GM13977 (cell line): ENCODE results near the gene IFT122.
"Not testable (repeated sequence)": the region's sequence is repeated elsewhere in the genome, so short reads cannot be mapped to it uniquely, and the experiment has no call there.

Experiments
- DNase-seq: peaks from one replicate; pipeline ENCODE4 v3.0.0; 2012; ENCODE audit warnings: low spot score
- CTCF ChIP-seq: IDR thresholded peaks from 2 replicates; pipeline ENCODE4 v1.5.1; 2012; ENCODE audit warnings: mild to moderate bottlenecking, control low read depth; ENCODE audit not compliant: insufficient read depth; ENCODE audit errors: extremely low read depth, missing control alignments
- in situ Hi-C: fragments of 300-500 bp; cut with MboI; formaldehyde crosslinking; loops from one replicate; pipeline ENCODE4 v1.12.0; 2022; ENCODE audit warnings: low sequenced_read_pairs, low pct_unique_long_range_greater_than_20kb, mixed read lengths, inconsistent platforms; ENCODE audit not compliant: unreplicated experiment

IFT122 gene

DNA sequence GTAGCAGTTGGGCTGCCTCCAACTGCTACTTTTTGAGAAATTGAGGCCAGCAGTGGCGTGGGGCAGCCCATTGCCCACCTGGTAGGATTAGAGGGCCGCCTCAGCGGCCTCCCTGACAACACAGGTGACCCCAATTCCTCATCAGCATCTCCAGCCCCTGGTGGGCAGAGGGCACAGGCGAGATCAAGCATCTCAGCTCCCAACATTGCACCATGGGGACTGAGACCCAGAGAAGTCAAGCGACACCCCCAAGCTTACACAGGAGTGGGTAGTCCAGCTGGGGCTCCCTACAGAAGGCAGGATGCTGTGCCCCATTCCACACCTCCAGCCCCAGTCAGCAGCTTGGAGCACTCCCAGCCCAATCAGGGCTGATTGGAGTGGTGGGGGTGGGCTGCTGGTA lies 102.7 kb downstream of the IFT122 start:
- in situ Hi-C loops, result no loop called here
- no peak for TF ChIP-seq CTCF
- DNase-seq, result no peak

DNA sequence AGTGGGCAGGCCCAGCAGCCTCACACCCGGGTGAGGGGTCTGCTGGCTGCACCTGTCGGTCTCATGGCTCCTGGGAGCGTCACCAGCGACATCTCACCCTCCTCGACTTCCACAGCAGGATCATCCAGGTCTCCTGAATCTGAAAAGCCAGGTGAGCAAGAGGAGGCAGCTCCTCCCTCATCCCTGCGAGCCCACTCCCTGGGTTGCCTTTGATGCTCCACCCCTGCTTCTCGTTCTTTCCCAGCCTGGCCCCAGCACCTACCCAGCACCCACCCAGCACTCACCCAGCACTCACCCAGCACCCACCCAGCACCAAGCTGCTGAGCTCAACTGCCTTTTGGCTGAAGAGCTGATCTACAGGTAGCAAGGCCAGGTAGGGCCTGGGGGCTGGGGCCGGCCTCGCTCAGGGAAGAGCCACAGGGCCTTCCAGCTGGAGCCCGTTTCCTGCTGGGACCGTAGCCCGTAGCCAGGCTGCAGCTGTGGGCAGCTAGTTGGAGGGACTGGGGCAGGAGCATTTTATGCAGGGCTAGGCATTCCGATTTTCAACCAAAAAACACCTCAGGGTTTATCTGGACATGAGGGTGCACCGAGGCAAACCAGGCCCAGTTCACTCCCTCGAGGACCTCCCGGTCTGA lies 103.2 kb downstream of the IFT122 start, which contains the start of gene H1-8:
H1-8 (plus strand) TSS at position 20 of the 635 bp plus-strand sequence; CDS start at position 64, 44 bp downstream.
- in situ Hi-C loops, result no loop called here
- no peak for DNase-seq
- TF ChIP-seq CTCF, result no peak

GRCh38 chr3:129543999-129544398 lies 104.0 kb downstream of the IFT122 start:
- DNase-seq, result no peak
- no peak for TF ChIP-seq CTCF
- in situ Hi-C loops, result no loop called here

DNA sequence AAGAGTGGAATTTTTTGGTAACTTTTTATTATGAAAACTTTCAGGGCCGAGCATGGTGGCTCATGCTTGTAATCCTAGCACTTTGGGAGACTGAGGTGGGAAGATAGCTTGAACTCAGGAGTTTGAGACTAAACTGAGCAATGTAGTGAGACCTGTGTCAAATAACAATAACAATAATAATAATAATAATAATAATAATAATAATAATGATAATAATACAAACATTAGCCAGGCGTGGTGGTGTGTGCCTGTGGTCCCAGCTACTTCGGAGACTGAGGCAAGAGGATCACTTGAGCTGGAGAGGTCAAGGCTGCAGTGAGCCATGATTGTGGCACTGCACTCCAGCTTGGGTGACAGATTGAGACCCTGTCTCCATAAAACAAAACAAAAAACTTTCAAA lies 105.9 kb downstream of the IFT122 start:
- in situ Hi-C loops, DNase-seq: not testable (repeated sequence)

DNA sequence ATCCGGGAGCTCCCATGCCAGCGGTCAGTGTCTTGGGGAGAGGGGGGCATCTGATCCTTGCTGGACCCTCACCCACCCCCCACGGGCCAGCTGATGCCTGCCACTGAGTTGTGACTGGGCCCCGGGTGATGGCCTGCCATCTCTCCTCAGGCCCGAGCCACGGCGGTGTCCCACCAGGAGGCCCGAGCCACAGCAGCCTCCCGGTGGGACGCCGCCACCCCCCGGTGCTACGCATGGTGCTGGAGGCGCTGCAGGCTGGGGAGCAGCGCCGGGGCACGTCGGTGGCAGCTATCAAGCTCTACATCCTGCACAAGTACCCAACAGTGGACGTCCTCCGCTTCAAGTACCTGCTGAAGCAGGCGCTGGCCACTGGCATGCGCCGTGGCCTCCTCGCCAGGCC lies 107.2 kb downstream of the IFT122 start:
- DNase-seq, result no peak
- in situ Hi-C loops, result no loop called here
- no peak for TF ChIP-seq CTCF

- in situ Hi-C loops, result no loop called here
- TF ChIP-seq CTCF, result no peak
- DNase-seq, result no peak
These were observed 108.3 kb downstream of the IFT122 start for GRCh38 chr3:129548104-129548965.
